ENCODE data around the gene SPATA31E1. TPM values are rescaled to one million over a fixed set of nuclear protein-coding genes. Genes with fewer than 3 reads are reported as not detected.

Gene SPATA31E1
- total RNA-seq, 1 experiment from 2014 or later = not detected

GRCh38 chr9:87885484-87886189 is 3.0 kb downstream of the SPATA31E1 start:
- no peak for DNase-seq
- no TSS peak for BruUV-seq (replicated peaks)
- no peaks in the 10 kb centered on the region for H3K9me3 ChIP-seq

GRCh38 chr9:87886210-87886932 is 3.7 kb downstream of the SPATA31E1 start:
- Mint-ChIP-seq H3K9me3 (ENCODE audit: unreplicated experiment) (no peaks in the 10 kb centered on the region), H3K4me3 (ENCODE audit: unreplicated experiment) (no peak overlapping the region), H3K27me3 (ENCODE audit: insufficient read depth, unreplicated experiment) (no peaks in the 10 kb centered on the region), H3K27ac (ENCODE audit: unreplicated experiment) (no peak overlapping the region), H3K4me1 (ENCODE audit: low read depth, unreplicated experiment) (no peaks in the 10 kb centered on the region), H3K36me3 (ENCODE audit: insufficient read depth, unreplicated experiment) (no peaks in the 10 kb centered on the region)
- intact Hi-C loops (cut with micrococcal nuclease; ENCODE audit: unreplicated experiment) = no loop called here
- ChIA-PET POLR2A (no interaction called here), CTCF (no interaction called here)
- Histone ChIP-seq H3K9me3 (no peaks in the 10 kb centered on the region), H3K27me3 (replicated peaks; ENCODE audit: control insufficient read depth, insufficient read depth, low read length) (no peaks in the 10 kb centered on the region), H3K4me3 (ENCODE audit: low read depth, low read length) (no peak overlapping the region), H3K36me3 (ENCODE audit: control insufficient read depth, insufficient read depth, low read length) (no peaks in the 10 kb centered on the region), H3K4me1 (no peaks in the 10 kb centered on the region)
- TF ChIP-seq, protein P1, sequence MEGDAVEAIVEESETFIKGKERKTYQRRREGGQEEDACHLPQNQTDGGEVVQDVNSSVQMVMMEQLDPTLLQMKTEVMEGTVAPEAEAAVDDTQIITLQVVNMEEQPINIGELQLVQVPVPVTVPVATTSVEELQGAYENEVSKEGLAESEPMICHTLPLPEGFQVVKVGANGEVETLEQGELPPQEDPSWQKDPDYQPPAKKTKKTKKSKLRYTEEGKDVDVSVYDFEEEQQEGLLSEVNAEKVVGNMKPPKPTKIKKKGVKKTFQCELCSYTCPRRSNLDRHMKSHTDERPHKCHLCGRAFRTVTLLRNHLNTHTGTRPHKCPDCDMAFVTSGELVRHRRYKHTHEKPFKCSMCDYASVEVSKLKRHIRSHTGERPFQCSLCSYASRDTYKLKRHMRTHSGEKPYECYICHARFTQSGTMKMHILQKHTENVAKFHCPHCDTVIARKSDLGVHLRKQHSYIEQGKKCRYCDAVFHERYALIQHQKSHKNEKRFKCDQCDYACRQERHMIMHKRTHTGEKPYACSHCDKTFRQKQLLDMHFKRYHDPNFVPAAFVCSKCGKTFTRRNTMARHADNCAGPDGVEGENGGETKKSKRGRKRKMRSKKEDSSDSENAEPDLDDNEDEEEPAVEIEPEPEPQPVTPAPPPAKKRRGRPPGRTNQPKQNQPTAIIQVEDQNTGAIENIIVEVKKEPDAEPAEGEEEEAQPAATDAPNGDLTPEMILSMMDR (IDR thresholded peaks at IDR 0.05; ENCODE audit: insufficient read depth in 1 of 2, low read depth in 1 of 2, low read length in 1 of 2, severe bottlenecking in 1 of 2, unreplicated experiment in 1 of 2) = no peak
- no TSS peak for BruUV-seq (replicated peaks)
- no peak for DNase-seq

More at GRCh38 chr9:87885484-87886189, 3.0 kb downstream of the SPATA31E1 start:
- Mint-ChIP-seq H3K4me1 (ENCODE audit: low read depth, unreplicated experiment) (no peaks in the 10 kb centered on the region), H3K27ac (ENCODE audit: unreplicated experiment) (no peak overlapping the region), H3K27me3 (ENCODE audit: insufficient read depth, unreplicated experiment) (no peaks in the 10 kb centered on the region), H3K4me3 (ENCODE audit: unreplicated experiment) (no peak overlapping the region), H3K9me3 (ENCODE audit: unreplicated experiment) (no peaks in the 10 kb centered on the region), H3K36me3 (ENCODE audit: insufficient read depth, unreplicated experiment) (no peaks in the 10 kb centered on the region)
- TF ChIP-seq, protein P1 (IDR thresholded peaks at IDR 0.05; ENCODE audit: insufficient read depth in 1 of 2, low read depth in 1 of 2, low read length in 1 of 2, severe bottlenecking in 1 of 2, unreplicated experiment in 1 of 2) = no peak
- Histone ChIP-seq H3K27me3 (replicated peaks; ENCODE audit: control insufficient read depth, insufficient read depth, low read length) (no peaks in the 10 kb centered on the region), H3K36me3 (ENCODE audit: control insufficient read depth, insufficient read depth, low read length) (no peaks in the 10 kb centered on the region), H3K4me1 (no peaks in the 10 kb centered on the region), H3K4me3 (ENCODE audit: low read depth, low read length) (no peak overlapping the region)
- POLR2A ChIA-PET = no interaction called here
- CTCF ChIA-PET = no interaction called here
- intact Hi-C loops (cut with micrococcal nuclease; ENCODE audit: unreplicated experiment) = no loop called here

- DNase-seq = no peak
- BruUV-seq (replicated peaks) = no TSS peak
These were observed 4.3 kb downstream of the SPATA31E1 start for GRCh38 chr9:87886933-87887505.

More at GRCh38 chr9:87886933-87887505, 4.3 kb downstream of the SPATA31E1 start:
- Mint-ChIP-seq H3K4me1 (ENCODE audit: low read depth, unreplicated experiment) (no peaks in the 10 kb centered on the region), H3K36me3 (ENCODE audit: insufficient read depth, unreplicated experiment) (no peaks in the 10 kb centered on the region), H3K27me3 (ENCODE audit: insufficient read depth, unreplicated experiment) (no peaks in the 10 kb centered on the region), H3K9me3 (ENCODE audit: unreplicated experiment) (no peaks in the 10 kb centered on the region), H3K27ac (ENCODE audit: unreplicated experiment) (no peak overlapping the region), H3K4me3 (ENCODE audit: unreplicated experiment) (no peak overlapping the region)
- Histone ChIP-seq H3K4me1 (no peaks in the 10 kb centered on the region), H3K36me3 (ENCODE audit: control insufficient read depth, insufficient read depth, low read length) (no peaks in the 10 kb centered on the region), H3K27me3 (replicated peaks; ENCODE audit: control insufficient read depth, insufficient read depth, low read length) (no peaks in the 10 kb centered on the region), H3K9me3 (no peaks in the 10 kb centered on the region), H3K4me3 (ENCODE audit: low read depth, low read length) (no peak overlapping the region)
- TF ChIP-seq, protein P1 (IDR thresholded peaks at IDR 0.05; ENCODE audit: insufficient read depth in 1 of 2, low read depth in 1 of 2, low read length in 1 of 2, severe bottlenecking in 1 of 2, unreplicated experiment in 1 of 2) = no peak
- intact Hi-C loops (cut with micrococcal nuclease; ENCODE audit: unreplicated experiment) = no loop called here
- POLR2A ChIA-PET = no interaction called here
- CTCF ChIA-PET = no interaction called here

Measured in Caco-2 (cell line).